HuH-7.5 (cell line): Measurements from ENCODE around the gene FGD2.
A peak's percentile ranks its signal among the peaks of the same experiment; 100 is the strongest.

Source experiments
- DNase-seq: peaks from one replicate; pipeline ENCODE4 v3.0.0; 2011; ENCODE audit warnings: low spot score

Gene FGD2

GRCh38 chr6:36970892-36971842 lies 34.3 kb upstream of the FGD2 start:
- DNase-seq, result no peak

- no peak for DNase-seq
Observed at GRCh38 chr6:36971921-36972673, 33.4 kb upstream of the FGD2 start.

GRCh38 chr6:36973190-36973589 lies 32.3 kb upstream of the FGD2 start:
- DNase-seq, result no peak

- no peak for DNase-seq
Observed at GRCh38 chr6:36973647-36974046, 31.8 kb upstream of the FGD2 start.

- no peak for DNase-seq
Observed at GRCh38 chr6:36975231-36976006, 30.0 kb upstream of the FGD2 start.

- DNase-seq, result no peak
Observed at GRCh38 chr6:36976007-36976264, 29.5 kb upstream of the FGD2 start.

GRCh38 chr6:36976509-36976908 lies 28.9 kb upstream of the FGD2 start:
- no peak for DNase-seq

- no peak for DNase-seq
Observed at GRCh38 chr6:36976931-36977330, 28.5 kb upstream of the FGD2 start.

GRCh38 chr6:36977470-36977941 lies 27.9 kb upstream of the FGD2 start:
- DNase-seq, result no peak

- DNase-seq, result no peak
Observed at GRCh38 chr6:36978421-36979346, 26.8 kb upstream of the FGD2 start.

- DNase-seq, result no peak
Observed at GRCh38 chr6:36979347-36979742, 26.1 kb upstream of the FGD2 start.

GRCh38 chr6:36980129-36980528 lies 25.3 kb upstream of the FGD2 start:
- no peak for DNase-seq

GRCh38 chr6:36980876-36981619 lies 24.4 kb upstream of the FGD2 start:
- DNase-seq, result no peak

GRCh38 chr6:36983538-36983937 lies 21.9 kb upstream of the FGD2 start:
- DNase-seq, result no peak

- no peak for DNase-seq
Observed at GRCh38 chr6:36984581-36985416, 20.7 kb upstream of the FGD2 start.

GRCh38 chr6:36985417-36985807 lies 20.0 kb upstream of the FGD2 start:
- DNase-seq, result no peak

- peak; percentile 80 for DNase-seq
Observed at GRCh38 chr6:36985808-36986703, 19.4 kb upstream of the FGD2 start, which contains the start of gene MTCH1. MTCH1 (minus strand) TSS chr6:36986196; CDS start chr6:36986173, 23 bp downstream.

GRCh38 chr6:36986704-36987047 lies 18.8 kb upstream of the FGD2 start:
- DNase-seq, result no peak

GRCh38 chr6:36989264-36989663 lies 16.2 kb upstream of the FGD2 start:
- no peak for DNase-seq
